HG03575 (cell line): ENCODE results near the gene ZFX.

Experiments
- ATAC-seq: cut with Tn5 transposase; IDR thresholded peaks from one replicate; pipeline ENCODE4 v1.9.1; 2021; ENCODE audit not compliant: unreplicated experiment, insufficient number of reproducible peaks, low FRiP score; ENCODE audit errors: extremely low read depth

The ZFX gene

GRCh38 chrX:24226176-24226575 lies 76.6 kb downstream of the ZFX start:
- ATAC-seq: no peak

GRCh38 chrX:24228596-24228995 lies 79.1 kb downstream of the ZFX start:
- no peak for ATAC-seq

- ATAC-seq: no peak
Observed at GRCh38 chrX:24229400-24229879, 79.9 kb downstream of the ZFX start.

GRCh38 chrX:24229976-24230375 lies 80.4 kb downstream of the ZFX start:
- ATAC-seq: no peak

GRCh38 chrX:24231131-24231540 lies 81.6 kb downstream of the ZFX start:
- no peak for ATAC-seq

- ATAC-seq: no peak
Observed at GRCh38 chrX:24231641-24232179, 82.2 kb downstream of the ZFX start.

- no peak for ATAC-seq
Observed at GRCh38 chrX:24232796-24233195, 83.3 kb downstream of the ZFX start.

- ATAC-seq: no peak
Observed at GRCh38 chrX:24235084-24235710, 85.7 kb downstream of the ZFX start.

GRCh38 chrX:24241822-24242648 lies 92.5 kb downstream of the ZFX start:
- ATAC-seq: no peak

- ATAC-seq: peak; percentile 74
Observed at GRCh38 chrX:24242649-24243175, 93.2 kb downstream of the ZFX start.

- ATAC-seq: peak; percentile 19
Observed at GRCh38 chrX:24243188-24243587, 93.7 kb downstream of the ZFX start.

GRCh38 chrX:24243692-24244091 lies 94.2 kb downstream of the ZFX start:
- no peak for ATAC-seq

GRCh38 chrX:24245202-24245601 lies 95.7 kb downstream of the ZFX start:
- ATAC-seq: no peak

GRCh38 chrX:24248042-24248441 lies 98.5 kb downstream of the ZFX start:
- no peak for ATAC-seq

- ATAC-seq: no peak
Observed at GRCh38 chrX:24253030-24253429, 103.5 kb downstream of the ZFX start.

GRCh38 chrX:24253469-24253868 lies 103.9 kb downstream of the ZFX start:
- ATAC-seq: no peak

GRCh38 chrX:24257011-24257410 lies 107.5 kb downstream of the ZFX start:
- ATAC-seq: no peak

- ATAC-seq: no peak
Observed at GRCh38 chrX:24259544-24260240, 110.2 kb downstream of the ZFX start.

- no peak for ATAC-seq
Observed at GRCh38 chrX:24260842-24261550, 111.5 kb downstream of the ZFX start.
